Rectal smooth muscle tissue (tissue), 1 donor: ENCODE results near the gene NAT9.

Source experiments
- H3K27ac ChIP-seq: one replicate; pipeline ENCODE4 v1.7.0; 2013; ENCODE audit warnings: low read depth, low read length, inconsistent platforms
- H3K27me3 ChIP-seq: one replicate; pipeline ENCODE4 v1.7.0; 2013; ENCODE audit warnings: low read length; ENCODE audit not compliant: control insufficient read depth, insufficient read depth
- H3K36me3 ChIP-seq: one replicate; pipeline ENCODE4 v1.7.0; 2013; ENCODE audit warnings: low read length; ENCODE audit not compliant: control insufficient read depth, insufficient read depth
- H3K4me1 ChIP-seq: one replicate; pipeline ENCODE4 v1.7.0; 2013; ENCODE audit warnings: low read length; ENCODE audit not compliant: control insufficient read depth, insufficient read depth
- H3K4me3 ChIP-seq: one replicate; pipeline ENCODE4 v1.7.0; 2013; ENCODE audit warnings: low read length
- H3K9ac ChIP-seq: one replicate; pipeline ENCODE4 v1.7.0; 2013; ENCODE audit warnings: low read length

Gene NAT9

DNA sequence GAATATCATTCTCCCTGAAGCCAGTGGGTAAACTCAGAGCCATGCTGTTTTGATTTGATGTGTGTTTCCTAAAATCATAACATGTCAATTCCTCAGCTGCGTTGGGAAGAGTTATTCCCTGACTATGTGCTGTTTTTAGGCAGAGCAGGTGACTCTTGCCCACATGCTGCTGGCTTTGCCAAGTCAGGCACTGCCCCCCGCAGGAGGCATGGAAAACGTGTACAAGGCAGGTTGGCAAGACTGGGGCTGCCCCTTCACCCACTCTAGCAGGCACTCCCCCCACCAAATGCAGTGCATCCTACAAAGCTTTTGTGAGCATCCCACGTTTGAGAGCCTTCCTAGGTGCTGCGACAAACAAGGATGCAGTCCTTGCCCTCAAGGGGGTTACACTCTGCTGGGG lies 38.3 kb upstream of the NAT9 start:
- peaks cover 3% of the 10 kb centered on the region for H3K4me1 ChIP-seq
- no peak overlapping the region for H3K4me3 ChIP-seq
- no peaks in the 10 kb centered on the region for H3K27me3 ChIP-seq
- no peak overlapping the region for H3K9ac ChIP-seq
- no peak overlapping the region for H3K27ac ChIP-seq
- no peaks in the 10 kb centered on the region for H3K36me3 ChIP-seq

- Histone ChIP-seq H3K27me3 (no peaks in the 10 kb centered on the region), H3K4me3 (no peak overlapping the region), H3K9ac (no peak overlapping the region), H3K4me1 (peaks cover 3% of the 10 kb centered on the region), H3K36me3 (no peaks in the 10 kb centered on the region), H3K27ac (no peak overlapping the region)
Observed at GRCh38 chr17:74812109-74813009, 36.2 kb upstream of the NAT9 start.

DNA sequence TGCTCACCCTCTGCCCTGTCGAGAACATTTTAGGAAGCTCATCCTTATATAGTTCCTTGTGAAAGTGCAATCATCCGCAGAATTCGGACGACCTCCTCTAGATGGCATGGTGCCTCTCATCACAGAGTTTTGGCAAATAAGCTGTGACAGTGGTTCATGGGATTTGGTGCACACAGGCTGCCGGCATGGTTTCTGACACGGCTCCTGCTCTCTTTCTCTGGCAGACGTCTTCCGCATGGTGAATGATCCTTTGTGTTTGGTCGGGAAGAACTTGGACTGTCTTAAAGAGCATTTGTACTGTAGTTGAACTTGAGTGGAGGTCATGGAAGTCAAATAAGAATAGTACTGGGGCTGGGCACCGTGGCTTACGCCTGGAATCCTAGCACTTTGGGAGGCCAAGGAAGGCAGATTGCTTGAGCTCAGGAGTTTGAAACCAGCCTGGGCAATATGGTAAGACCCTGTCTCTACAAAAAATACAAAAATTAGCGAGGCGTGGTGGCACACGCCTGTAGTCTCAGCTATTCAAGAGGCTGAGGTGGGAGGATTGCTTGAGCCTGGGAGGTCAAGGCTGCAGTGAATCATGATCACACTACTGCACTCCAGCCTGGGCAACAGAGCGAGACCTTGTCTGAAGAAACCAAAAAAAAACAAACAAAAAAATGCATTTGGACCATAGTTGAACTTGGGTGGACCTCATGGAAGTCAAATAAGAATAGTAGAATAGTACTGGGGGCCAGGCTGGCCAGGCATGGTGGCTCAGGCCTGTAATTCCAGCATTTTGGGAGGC lies 34.7 kb upstream of the NAT9 start:
- Histone ChIP-seq H3K27me3 (no peaks in the 10 kb centered on the region), H3K27ac (no peak overlapping the region), H3K4me1 (peaks cover 3% of the 10 kb centered on the region), H3K4me3 (no peak overlapping the region), H3K36me3 (no peaks in the 10 kb centered on the region), H3K9ac (no peak overlapping the region)

- peaks cover 7% of the 10 kb centered on the region for H3K4me1 ChIP-seq
- H3K4me3 ChIP-seq, result no peak overlapping the region
- no peaks in the 10 kb centered on the region for H3K27me3 ChIP-seq
- H3K9ac ChIP-seq, result no peak overlapping the region
- no peaks in the 10 kb centered on the region for H3K36me3 ChIP-seq
- no peak overlapping the region for H3K27ac ChIP-seq
Observed at GRCh38 chr17:74808714-74809430, 32.7 kb upstream of the NAT9 start.

- no peaks in the 10 kb centered on the region for H3K27me3 ChIP-seq
- no peak overlapping the region for H3K9ac ChIP-seq
- no peak overlapping the region for H3K27ac ChIP-seq
- peaks cover 7% of the 10 kb centered on the region for H3K4me1 ChIP-seq
- no peak overlapping the region for H3K4me3 ChIP-seq
- H3K36me3 ChIP-seq, result no peaks in the 10 kb centered on the region
Observed at GRCh38 chr17:74807925-74808324, 31.8 kb upstream of the NAT9 start.

DNA sequence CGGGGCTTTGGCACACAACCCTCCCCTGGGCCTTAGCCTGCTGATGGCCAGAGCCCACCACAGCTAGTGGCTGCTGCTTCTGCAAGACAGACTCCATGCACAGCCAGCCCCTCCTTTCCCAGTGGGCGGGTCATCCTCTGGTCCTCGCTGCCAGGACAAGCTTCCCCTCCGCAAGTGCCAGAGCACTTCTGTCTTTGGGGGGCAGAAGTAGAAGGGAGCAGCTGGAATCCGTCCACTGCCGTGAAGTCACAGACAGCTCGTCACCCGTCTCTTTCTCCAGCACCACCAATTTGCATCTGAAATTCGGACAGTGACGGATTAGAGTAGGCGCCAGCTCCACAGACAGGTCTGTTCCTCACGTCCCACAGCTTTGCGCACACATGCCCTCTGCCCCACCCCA lies 31.3 kb upstream of the NAT9 start:
- Histone ChIP-seq H3K4me1 (peaks cover 5% of the 10 kb centered on the region), H3K27ac (no peak overlapping the region), H3K9ac (no peak overlapping the region), H3K4me3 (no peak overlapping the region), H3K36me3 (no peaks in the 10 kb centered on the region), H3K27me3 (no peaks in the 10 kb centered on the region)

DNA sequence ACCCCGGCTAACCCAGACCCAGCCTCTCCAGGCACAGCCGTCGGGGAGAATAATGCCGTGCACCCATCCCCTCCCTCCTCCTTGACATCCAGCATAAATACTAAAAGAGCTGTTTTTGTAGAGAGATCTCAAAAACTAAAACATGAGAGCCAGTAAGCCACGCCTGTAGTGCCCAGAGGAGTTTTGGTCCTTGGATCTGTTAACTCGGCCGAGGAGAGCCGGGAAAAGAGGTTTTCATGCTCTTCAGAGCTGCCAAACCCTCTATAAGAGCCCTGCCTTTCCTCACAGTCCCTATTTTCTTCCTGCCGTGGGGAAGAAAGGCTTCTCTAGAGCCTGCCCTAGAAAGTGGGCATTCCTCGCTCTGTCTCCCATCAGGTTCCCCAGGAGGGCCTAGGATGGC lies 30.2 kb upstream of the NAT9 start:
- H3K4me3 ChIP-seq, result no peak overlapping the region
- peaks cover 4% of the 10 kb centered on the region for H3K4me1 ChIP-seq
- H3K36me3 ChIP-seq, result no peaks in the 10 kb centered on the region
- H3K27me3 ChIP-seq, result no peaks in the 10 kb centered on the region
- H3K27ac ChIP-seq, result no peak overlapping the region
- H3K9ac ChIP-seq, result no peak overlapping the region

- Histone ChIP-seq H3K36me3 (no peaks in the 10 kb centered on the region), H3K4me3 (no peak overlapping the region), H3K27ac (no peak overlapping the region), H3K27me3 (no peaks in the 10 kb centered on the region), H3K9ac (no peak overlapping the region), H3K4me1 (peaks cover 4% of the 10 kb centered on the region)
Observed at GRCh38 chr17:74805591-74805991, 29.4 kb upstream of the NAT9 start.

DNA sequence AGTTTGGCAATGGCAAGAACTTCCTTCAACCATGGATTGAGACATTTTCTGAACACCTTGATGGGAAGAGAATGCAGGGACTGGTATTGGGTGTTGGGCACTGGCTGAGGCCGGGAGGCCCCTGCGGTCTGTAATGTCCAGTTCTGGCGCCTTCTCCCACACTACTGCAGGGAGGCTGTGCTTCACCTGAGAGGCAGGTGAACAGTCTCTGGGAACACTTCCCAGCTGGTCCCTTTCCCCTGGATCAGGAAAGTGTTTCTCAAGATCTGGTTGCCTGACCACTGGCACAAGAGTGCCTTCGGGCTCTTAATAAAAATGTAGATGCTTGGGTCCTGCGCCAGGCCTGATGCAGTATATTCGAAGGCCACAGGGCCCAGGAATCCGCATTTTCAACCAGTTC lies 28.5 kb upstream of the NAT9 start:
- no peaks in the 10 kb centered on the region for H3K27me3 ChIP-seq
- no peak overlapping the region for H3K4me3 ChIP-seq
- H3K9ac ChIP-seq, result no peak overlapping the region
- no peaks in the 10 kb centered on the region for H3K36me3 ChIP-seq
- peaks cover 4% of the 10 kb centered on the region for H3K4me1 ChIP-seq
- H3K27ac ChIP-seq, result no peak overlapping the region

DNA sequence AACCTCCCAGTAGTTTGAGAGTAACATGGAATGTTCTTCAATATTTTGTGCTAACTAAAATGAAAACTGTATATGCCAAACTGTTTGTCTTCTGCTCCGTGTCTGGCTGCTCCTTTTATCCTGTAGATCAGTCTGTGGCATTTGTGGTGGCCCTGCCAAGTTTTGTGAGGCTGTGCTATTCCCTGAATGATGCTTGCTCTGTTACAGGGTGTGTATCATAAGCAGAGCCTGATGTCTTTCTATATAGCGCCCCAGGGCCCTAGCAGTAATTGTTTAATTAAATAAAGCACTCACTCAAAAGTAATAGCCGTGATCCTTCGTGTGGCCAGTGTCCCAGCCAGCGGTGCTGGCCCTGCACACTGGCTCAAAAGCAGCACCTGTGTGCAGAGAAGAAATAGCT lies 27.8 kb upstream of the NAT9 start:
- Histone ChIP-seq H3K27ac (no peak overlapping the region), H3K4me1 (peaks cover 4% of the 10 kb centered on the region), H3K36me3 (peaks cover 3% of the 10 kb centered on the region), H3K4me3 (no peak overlapping the region), H3K27me3 (no peaks in the 10 kb centered on the region), H3K9ac (no peak overlapping the region)

DNA sequence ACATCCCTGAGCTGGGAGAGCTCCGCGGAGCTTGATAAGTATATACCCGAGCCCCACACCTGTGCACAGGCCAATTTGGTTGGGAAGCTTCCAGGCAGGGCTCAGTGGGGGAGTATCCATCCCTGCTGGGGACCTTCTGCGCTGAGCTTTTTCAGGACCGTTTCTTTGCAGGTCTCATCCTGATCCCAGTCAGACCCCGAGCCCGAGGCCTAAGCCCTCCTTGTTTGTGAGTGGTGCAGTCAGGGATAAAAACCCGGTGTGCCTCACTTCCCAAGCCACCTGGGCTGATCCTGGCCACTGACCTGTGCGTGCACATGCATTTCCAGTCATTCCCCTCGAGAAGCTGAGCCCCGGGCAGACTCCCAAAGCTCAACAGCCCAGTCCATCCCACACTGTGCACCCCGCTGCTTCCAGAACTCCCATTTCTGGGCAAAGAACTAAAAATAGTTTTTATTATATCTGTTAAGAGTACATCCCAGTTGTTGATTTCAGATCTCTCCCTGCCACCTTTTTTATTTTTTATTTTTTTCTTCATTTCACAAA lies 27.3 kb upstream of the NAT9 start:
- H3K9ac ChIP-seq, result no peak overlapping the region
- H3K36me3 ChIP-seq, result peaks cover 5% of the 10 kb centered on the region
- no peak overlapping the region for H3K27ac ChIP-seq
- H3K27me3 ChIP-seq, result no peaks in the 10 kb centered on the region
- no peak overlapping the region for H3K4me3 ChIP-seq
- peaks cover 4% of the 10 kb centered on the region for H3K4me1 ChIP-seq

- no peak overlapping the region for H3K9ac ChIP-seq
- peaks cover 4% of the 10 kb centered on the region for H3K4me1 ChIP-seq
- no peak overlapping the region for H3K27ac ChIP-seq
- H3K36me3 ChIP-seq, result peaks cover 13% of the 10 kb centered on the region
- H3K4me3 ChIP-seq, result no peak overlapping the region
- H3K27me3 ChIP-seq, result no peaks in the 10 kb centered on the region
Observed at GRCh38 chr17:74801896-74802295, 25.8 kb upstream of the NAT9 start.
